HG03039 (cell line): ENCODE data around the gene TBC1D9B.
"Not testable (repeated sequence)": the region's sequence is repeated elsewhere in the genome, so short reads cannot be mapped to it uniquely, and the experiment has no call there.

Experiments used
- ATAC-seq: cut with Tn5 transposase; IDR thresholded peaks from one replicate; pipeline ENCODE4 v1.9.1; 2021; ENCODE audit warnings: mild to moderate bottlenecking, moderate library complexity; ENCODE audit not compliant: unreplicated experiment

Gene TBC1D9B

DNA sequence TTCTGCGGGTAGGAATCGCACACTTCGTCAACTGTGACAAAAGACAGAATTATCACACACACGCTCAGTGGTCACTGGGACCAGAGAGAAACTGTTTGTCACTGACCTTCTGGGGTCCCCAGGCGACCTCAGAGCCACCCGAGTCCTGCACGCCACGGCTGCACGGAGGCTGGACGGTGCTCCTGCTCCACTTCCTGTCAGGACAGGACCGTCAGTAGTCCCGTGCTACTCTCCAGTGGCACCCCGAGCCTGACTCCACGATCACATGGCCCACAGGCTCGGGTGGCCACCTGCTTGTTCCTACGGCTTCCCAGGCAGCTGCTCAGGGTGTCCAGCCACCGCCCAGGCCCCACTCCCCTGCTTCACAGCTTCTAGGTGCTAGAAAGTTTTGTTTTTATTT is 66.9 kb downstream of the TBC1D9B start:
- ATAC-seq, result no peak

DNA sequence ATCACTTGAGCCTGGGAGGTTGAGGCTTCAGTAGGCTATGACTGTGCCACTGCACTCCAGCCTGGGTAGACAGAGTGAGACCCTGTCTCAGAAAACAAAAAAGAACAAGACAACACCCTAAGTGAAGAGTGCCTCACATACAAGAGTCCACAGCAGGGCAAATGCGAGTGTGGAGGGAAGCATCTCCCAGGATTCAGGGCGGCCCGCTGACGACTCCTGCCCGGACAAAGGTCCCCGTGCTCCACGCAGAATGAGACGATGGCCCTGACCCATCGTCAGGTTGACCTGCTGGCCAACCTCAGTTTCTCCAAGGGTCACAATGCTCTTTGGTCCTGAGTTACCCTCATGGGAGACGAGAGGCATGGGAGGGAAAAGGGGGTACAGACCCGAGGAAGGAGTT is 67.4 kb downstream of the TBC1D9B start:
- ATAC-seq, result no peak

DNA sequence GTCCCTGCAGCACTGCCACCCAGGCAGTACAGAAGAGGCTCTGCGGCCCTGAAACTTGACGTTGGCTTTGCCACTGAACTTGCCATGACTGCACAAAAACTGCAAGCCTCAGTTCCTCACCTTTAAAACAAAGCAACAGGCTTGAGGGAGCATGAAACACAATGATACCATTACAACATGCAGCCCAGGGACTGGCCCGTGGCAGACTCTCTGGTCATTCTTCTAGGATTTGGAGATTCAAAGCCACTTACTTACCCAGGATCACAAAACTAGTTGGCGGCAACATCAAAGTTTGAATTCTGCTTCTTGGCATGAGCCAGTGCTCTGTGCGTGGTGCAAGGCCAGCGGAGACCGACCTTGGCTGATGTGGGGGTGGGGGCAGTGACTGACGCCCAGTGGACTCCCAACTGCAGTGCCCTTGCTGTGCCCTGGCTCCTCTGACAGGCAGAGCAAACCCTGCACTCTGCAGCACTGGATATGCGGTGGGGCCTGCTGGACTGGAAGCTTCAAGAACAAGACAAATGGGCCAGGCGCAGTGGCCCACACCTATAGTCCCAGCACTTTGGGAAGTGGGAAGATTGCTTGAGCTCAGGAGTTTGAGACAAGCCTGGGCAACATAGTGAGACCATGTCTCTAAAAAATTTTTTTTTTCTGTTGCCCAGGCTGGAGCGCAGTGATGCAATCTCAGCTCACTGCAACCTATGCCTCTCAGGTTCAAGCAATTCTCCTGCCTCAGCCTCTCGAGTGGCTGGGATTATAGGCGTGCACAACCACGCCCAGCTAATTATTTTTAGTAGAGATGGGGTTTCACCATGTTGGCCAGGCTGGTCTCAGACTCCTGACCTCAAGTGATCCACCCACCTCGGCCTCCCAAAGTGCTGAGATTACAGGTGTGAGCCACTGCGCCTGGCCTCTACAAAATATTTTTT is 68.1 kb downstream of the TBC1D9B start:
- ATAC-seq, result no peak

DNA sequence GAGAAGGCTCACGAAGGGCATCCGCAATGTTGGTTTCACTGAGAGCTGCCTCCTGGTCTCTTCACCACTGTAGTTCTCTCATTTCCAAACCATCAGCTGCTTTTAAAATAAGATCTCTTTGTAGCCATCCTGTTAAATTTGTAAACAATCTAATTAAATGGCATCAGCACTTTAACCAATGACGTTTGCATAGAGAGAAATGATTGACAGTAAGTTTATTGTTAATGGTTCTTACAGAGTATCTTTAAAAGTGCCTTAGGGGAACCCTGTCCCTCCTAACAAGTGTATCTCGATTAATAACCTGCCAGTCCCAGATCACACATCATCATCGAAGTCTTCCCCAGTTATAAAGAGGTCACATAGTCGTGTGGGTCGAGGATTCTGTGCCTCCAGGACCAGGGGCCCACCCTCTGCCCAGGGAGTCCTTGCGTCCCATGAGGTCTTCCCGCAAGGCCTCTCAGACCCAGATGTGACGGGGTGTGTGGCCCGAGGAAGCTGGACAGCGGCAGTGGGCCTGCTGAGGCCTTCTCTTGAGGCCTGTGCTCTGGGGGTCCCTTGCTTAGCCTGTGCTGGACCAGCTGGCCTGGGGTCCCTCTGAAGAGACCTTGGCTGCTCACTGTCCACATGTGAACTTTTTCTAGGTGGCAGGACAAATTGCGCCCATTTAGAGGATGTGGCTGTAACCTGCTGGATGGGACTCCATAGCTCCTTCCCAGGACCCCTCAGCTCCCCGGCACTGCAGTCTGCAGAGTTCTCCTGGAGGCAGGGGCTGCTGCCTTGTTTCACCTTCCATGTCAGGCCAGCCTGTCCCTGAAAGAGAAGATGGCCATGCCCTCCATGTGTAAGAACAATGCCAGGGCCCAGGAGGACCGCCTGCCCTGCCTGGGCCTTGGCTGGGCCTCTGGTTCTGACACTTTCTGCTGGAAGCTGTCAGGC is 70.4 kb downstream of the TBC1D9B start:
- no peak for ATAC-seq

DNA sequence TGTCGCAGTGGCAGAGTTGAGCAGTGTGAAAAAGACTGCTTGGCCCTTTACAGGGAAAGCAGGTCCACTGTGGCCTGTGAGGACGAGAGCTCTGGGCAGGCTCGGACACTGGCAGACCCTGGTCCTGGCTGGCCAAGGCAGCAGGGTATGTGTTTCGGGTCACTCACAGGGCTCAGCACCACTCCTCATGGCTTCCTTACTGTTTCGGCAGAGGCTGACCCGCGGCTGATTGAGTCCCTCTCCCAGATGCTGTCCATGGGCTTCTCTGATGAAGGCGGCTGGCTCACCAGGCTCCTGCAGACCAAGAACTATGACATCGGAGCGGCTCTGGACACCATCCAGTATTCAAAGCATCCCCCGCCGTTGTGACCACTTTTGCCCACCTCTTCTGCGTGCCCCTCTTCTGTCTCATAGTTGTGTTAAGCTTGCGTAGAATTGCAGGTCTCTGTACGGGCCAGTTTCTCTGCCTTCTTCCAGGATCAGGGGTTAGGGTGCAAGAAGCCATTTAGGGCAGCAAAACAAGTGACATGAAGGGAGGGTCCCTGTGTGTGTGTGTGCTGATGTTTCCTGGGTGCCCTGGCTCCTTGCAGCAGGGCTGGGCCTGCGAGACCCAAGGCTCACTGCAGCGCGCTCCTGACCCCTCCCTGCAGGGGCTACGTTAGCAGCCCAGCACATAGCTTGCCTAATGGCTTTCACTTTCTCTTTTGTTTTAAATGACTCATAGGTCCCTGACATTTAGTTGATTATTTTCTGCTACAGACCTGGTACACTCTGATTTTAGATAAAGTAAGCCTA is 71.3 kb downstream of the TBC1D9B start:
- no peak for ATAC-seq

DNA sequence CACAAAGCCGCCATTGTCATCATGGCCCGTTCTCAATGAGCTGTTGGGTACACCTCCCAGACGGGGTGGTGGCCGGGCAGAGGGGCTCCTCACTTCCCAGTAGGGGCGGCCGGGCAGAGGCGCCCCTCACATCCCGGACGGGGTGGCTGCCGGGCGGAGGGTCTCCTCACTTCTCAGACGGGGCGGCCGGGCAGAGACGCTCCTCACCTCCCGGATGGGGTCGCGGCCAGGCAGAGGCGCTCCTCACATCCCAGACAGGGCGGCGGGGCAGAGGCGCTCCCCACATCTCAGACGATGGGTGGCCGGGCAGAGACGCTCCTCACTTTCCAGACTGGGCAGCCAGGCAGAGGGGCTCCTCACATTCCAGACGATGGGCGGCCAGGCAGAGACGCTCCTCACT is 72.8 kb downstream of the TBC1D9B start:
- not testable (repeated sequence) for ATAC-seq

DNA sequence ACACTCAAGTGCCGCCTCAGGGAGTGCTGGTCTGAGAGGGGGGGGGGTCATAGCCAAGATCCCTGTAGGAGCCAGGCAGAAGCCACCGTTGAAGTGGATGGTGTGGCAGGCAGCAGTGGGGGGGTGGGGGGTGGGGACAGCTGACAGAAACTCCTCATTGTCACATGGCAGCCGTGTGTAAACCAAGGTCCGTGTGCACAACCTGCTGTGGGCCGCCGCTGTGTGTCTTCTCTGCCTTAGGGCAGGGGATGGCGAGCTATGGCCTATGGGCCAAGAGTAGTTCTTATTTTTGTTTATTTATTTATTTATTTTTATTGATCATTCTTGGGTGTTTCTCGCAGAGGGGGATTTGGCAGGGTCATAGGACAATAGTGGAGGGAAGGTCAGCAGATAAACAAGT is 73.6 kb downstream of the TBC1D9B start:
- no peak for ATAC-seq

DNA sequence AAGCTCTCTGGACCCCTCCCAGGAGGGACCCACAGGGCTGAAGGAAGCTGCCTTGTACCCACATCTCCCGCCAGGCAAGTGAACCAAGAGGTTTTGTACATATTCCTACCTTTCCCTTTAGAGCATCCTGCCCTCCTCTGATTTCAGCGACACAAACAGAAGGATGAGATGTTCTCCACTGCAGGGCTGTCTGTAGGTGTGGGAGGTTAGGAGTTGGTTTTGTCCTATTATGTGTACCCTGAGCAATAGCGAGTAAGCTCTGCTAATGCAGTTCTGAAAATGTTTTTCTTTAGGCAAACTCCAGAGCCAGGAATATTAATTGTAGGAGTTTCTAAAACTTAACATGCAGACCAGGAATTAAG is 74.0 kb downstream of the TBC1D9B start:
- no peak for ATAC-seq

DNA sequence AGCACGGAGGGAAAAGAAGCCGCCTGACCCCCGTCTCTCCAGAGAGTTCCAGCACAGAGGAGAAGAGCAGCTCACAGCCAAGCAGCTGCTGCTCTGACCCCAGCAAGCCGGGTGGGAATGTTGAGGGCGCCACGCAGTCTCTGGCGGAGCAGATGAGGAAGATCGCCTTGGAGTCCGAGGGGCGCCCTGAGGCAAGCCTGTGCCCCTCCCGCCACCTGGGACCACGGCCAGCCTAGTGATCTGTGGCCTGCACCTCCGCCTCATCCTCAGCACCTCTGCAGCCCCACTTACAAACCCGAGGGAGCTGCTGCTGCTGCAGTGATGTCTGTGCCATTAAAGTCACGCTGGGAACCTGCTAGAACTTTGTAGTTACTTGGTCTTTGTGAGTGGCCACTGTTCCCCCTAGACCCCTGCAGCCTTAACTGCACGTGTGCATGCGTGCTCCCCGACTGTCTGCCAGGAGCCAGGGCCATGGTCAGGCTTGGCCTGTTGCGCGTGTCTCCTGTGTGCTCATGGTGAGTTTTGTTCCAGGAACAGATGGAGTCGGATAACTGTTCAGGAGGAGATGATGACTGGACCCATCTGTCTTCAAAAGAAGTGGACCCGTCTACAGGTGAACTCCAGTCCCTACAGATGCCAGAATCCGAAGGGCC is 74.5 kb downstream of the TBC1D9B start:
- ATAC-seq, result no peak

DNA sequence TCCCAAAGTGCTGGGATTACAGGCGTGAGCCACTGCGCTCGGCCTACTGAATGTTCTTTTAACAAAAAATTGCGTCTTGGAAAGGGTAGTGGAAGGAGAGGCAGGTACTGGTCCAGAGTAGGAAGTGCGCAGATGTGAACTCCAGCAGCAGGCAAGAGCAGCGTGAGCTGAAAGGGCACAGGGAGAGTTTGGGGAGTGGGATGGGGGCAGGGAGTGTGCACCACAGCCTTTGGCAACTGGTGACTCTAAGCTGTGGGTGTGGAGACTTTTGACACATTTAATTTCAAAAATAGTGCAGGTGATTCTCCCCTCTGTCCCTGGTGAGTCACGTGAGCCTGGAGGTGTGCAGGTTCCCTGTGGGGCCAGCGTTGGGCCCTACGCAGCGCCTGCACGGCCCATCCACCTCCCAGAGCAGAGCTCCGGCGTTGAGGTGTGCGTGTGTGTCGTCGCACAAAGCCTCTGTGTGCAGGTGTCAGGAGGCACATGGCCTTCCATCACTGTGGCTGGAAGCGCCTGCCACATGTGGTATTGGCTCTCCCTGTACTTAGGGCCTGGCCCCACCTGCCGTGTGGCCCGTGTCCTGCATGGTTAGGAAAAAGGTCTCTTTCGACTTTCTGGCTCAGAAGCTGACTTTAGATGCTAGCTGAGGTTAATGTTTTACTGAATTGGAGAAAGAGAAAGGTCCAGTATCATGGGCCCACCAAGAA is 75.5 kb downstream of the TBC1D9B start:
- ATAC-seq, result no peak

DNA sequence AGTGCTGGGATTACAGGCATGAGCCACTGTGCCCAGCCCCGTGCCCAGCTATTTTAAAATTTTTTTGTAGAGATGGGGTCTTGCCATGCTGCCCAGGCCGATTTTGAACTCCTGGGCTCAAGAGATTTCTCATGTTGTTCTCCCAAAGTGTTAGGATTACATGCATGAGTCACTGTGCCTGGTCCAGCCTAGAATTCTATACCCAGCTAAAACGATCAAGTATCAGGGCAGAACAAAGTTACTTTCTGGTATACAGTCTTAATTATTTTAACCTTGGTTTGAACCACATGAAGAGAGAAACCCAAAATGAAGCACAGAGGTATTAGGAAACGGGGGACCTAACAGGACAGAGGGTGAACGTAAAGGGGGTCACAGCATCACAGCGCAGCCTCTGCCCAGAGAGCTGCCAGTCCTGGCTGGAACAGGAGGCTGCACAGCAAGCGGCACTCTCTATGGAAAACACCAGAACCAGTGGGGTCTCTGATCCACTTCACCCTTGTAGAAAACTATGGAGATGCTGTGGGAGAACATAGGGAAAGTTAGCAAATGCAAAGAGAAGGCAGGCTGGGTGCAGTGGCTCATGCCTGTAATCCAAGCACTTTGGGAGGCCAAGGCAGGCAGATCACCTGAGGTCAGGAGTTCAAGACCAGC is 76.8 kb downstream of the TBC1D9B start:
- no peak for ATAC-seq

DNA sequence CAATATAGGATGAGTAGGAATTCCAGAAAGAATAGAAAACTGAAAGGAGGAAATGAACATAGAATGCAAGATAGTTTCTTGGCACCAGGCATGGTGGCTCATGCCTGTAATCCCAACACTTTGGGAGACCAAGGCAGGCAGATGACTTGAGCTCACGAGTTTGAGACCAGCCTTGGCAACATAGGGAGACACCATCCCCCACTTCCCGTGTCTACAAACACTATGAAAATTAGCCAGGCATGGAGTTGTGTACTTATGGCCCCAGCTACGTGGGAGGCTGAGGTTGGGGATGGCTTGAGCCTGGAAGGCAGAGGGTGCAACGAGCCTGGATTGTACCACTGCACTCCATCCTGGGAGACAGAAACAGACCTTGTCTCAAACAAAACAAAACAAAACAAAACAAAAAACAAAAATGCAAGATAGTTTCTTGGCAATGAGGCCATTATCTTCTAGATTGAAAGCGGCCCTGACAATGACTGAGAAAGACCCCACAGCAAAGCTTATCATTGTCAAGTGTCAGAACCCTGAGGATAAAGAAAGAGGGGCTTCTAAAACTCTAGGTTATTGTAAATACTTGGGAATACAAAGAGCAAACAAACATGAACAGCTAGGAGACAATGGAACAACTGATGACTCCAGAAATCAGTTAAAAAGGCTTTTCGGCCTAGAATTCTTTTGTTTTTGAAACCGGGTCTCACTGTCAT is 77.8 kb downstream of the TBC1D9B start:
- ATAC-seq, result no peak

DNA sequence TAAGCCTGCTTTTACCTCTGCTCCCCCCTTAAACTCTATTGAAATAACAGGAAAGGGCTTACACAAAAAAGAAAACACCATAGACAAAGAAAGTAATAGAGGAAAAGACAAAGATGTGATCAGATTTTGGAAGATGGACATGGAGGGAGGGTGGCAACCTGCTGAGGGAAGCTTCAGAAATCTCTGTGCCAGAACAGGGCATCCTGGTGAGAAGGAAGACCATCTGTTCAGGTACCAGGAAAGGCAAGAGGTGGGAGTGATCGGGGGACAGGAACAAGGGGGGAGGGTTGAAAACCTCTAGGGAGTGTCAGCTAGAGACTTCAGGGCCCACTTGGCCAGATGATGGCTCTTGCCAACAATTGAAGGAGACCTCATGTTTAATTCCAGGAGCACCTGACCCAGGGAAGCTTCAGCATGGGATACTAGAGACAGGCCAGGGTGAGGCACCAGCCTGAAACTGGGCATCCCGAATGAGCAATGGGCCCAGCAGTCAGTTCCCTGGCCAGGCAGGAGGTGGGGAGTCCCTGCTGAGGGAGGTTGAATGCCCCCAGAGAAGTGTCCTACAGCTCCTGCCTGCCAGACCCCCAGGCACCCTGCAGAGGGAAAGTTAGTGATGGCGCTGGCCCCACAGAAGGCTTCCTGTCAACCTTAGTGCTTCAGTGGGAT is 78.8 kb downstream of the TBC1D9B start:
- ATAC-seq, result no peak

DNA sequence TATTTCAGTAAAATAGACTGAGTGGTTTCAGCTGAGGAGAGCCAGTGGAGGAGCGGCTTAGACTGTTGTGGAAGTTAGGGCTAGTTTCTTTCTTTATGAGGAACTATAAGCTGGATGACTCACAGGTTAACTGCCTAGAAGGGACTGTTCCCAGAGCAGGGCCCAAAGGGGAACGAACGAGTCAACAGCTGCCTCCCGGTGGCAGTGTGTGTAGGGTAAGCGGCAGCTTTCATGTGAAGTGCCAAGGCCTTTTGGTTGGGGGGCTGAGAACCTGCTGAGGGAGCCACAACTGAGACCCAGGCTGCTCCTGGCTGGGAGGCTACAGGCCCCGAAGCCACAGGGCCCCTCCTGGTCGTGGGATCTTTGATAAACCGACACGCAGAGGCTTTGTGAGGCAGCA is 80.0 kb downstream of the TBC1D9B start:
- ATAC-seq, result no peak

DNA sequence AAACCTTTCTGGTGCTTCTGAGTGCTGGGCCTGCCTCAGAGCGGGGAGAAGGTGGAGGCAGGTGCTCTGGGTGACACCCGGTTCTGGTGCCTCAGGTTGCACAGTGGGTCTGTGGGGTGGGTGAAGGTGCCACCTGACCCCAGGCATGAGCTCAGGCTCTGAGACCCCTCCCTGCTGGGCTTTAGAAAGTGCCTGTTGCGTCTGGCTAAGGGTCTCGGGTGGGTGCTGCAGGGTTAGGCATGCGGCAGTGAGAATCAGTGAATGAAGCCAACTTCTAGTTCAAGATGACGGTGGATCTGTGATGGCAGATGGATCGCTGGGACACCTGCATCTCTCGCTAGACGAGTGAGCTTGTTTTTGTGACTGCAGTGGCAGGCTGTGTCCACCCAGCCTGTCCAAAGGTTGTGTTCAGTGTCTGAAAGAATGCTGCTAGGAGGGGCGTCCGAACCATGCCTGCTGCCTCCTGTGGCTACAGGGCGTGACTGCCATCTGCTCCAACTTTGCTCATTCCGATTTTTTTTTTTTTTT is 82.0 kb downstream of the TBC1D9B start:
- ATAC-seq, result no peak

DNA sequence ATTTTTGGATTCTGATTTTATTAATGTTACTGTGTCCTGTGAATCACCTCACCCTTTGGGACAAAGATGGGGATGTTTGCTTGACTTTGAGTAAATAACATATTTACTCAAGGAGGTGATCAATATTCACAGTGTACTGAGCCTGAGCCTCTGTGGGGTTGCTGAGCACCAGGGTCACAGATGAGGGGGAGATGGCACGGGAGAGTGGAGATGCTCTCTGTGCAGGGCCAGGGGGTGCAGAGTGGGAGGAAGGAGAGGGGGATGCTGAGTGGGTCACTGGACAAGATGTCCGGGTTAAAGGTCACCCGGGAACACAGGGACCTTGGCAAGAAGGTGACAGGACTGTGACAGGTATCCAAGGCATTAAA is 83.0 kb downstream of the TBC1D9B start:
- ATAC-seq, result no peak

DNA sequence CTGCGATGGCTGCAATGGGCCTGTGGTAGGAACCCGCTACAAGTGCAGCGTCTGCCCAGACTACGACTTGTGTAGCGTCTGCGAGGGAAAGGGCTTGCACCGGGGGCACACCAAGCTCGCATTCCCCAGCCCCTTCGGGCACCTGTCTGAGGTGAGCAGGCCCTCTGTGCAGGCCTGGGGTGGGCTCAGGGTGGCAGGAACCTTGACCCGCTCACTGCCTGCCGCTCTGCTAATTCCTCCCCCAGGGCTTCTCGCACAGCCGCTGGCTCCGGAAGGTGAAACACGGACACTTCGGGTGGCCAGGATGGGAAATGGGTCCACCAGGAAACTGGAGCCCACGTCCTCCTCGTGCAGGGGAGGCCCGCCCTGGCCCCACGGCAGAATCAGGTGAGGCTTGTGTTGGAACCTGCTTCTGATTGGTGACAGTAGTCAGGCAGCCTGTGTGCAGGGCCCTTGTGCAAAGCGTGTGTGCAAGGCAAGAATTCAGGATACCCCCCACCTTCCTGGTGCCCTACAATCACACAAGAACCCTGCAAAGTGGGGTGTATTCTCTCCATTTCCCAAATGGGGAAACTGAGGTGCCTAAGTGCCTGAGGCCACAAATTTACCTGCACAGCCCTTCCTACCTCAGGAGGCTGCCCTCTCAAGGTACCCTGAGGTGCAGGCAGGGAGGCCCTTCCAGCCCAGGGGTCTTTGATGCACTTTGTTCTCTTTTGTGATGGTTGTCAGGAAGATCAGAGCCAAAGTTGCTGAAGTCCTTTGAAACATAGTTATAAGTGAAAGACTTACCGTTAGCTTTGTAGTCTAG is 83.6 kb downstream of the TBC1D9B start:
- no peak for ATAC-seq
